Measurements from ENCODE around the gene TTC1. TPM values are rescaled to one million over a fixed set of nuclear protein-coding genes. Genes with fewer than 3 reads are reported as not detected.
"Not testable (repeated sequence)": the region's sequence is repeated elsewhere in the genome, so short reads cannot be mapped to it uniquely, and the experiment has no call there.

The TTC1 gene
- total RNA-seq, 2 experiments from 2014 or later, result 41.6 to 43.0 TPM

GRCh38 chr5:159976921-159977320, 32.0 kb upstream of the TTC1 start:
- Mint-ChIP-seq H3K27ac (no peak overlapping the region), H3K4me3 (no peak overlapping the region), H3K9me3 (no peaks in the 10 kb centered on the region), H3K36me3 (ENCODE audit: low read depth) (peaks cover 5% of the 10 kb centered on the region), H3K27me3 (peaks cover 52% of the 10 kb centered on the region), H3K4me1 (peaks cover 7% of the 10 kb centered on the region)
- DNase-seq, result no peak
- ChIA-PET POLR2A (no interaction called here), CTCF (no interaction called here)

- DNase-seq, result no peak
- Mint-ChIP-seq H3K36me3 (ENCODE audit: low read depth) (no peaks in the 10 kb centered on the region), H3K9me3 (no peaks in the 10 kb centered on the region), H3K27ac (no peak overlapping the region), H3K4me1 (no peaks in the 10 kb centered on the region), H3K4me3 (no peak overlapping the region), H3K27me3 (peaks cover 44% of the 10 kb centered on the region)
- CTCF ChIA-PET, result interaction anchor here (0.6 to 1.0 kb wide), 2 partner anchors 9 to 443 kb away, joined by 3 to 4 read pairs; no protein-coding TSS in a partner anchor
- POLR2A ChIA-PET, result no interaction called here
These were observed 30.6 kb upstream of the TTC1 start for GRCh38 chr5:159978358-159978757.

- ChIA-PET POLR2A (no interaction called here), CTCF (interaction anchor here (0.5 to 0.7 kb wide), 2 partner anchors 20 to 357 kb away, joined by 3 read pairs; no protein-coding TSS in a partner anchor)
- DNase-seq, result no peak
- Mint-ChIP-seq H3K27me3 (peaks cover 56% of the 10 kb centered on the region), H3K27ac (no peak overlapping the region), H3K4me1 (peaks cover 2% of the 10 kb centered on the region), H3K36me3 (ENCODE audit: low read depth) (no peaks in the 10 kb centered on the region), H3K9me3 (no peaks in the 10 kb centered on the region), H3K4me3 (no peak overlapping the region)
These were observed 26.3 kb upstream of the TTC1 start for GRCh38 chr5:159982421-159983173.

GRCh38 chr5:159987031-159987674, 21.8 kb upstream of the TTC1 start:
- CTCF ChIA-PET, result interaction anchor here (0.6 to 2.6 kb wide), 39 partner anchors 8 to 854 kb away, joined by 3 to 33 read pairs (median 4); partner anchors contain the start of gene TTC1
- POLR2A ChIA-PET, result interaction anchor here (0.8 to 1.1 kb wide), 3 partner anchors 9 to 542 kb away, joined by 3 to 4 read pairs (median 3); partner anchors contain the start of gene TTC1

GRCh38 chr5:159990506-159990905, 18.4 kb upstream of the TTC1 start:
- no peak overlapping the region for H3K4me3 Mint-ChIP-seq
- ChIA-PET CTCF (no interaction called here), POLR2A (no interaction called here)
- no peak overlapping the region for H3K27ac Mint-ChIP-seq
- peaks cover 50% of the 10 kb centered on the region for H3K27me3 Mint-ChIP-seq
- H3K9me3 Mint-ChIP-seq, result peaks cover 3% of the 10 kb centered on the region
- no peak for DNase-seq
- no peaks in the 10 kb centered on the region for H3K36me3 Mint-ChIP-seq (ENCODE audit: low read depth)
- H3K4me1 Mint-ChIP-seq, result peaks cover 2% of the 10 kb centered on the region

More at GRCh38 chr5:159987031-159987674, 21.8 kb upstream of the TTC1 start:
- H3K27me3 Mint-ChIP-seq, result peaks cover 64% of the 10 kb centered on the region
- H3K27ac Mint-ChIP-seq, result no peak overlapping the region
- peaks cover 2% of the 10 kb centered on the region for H3K4me1 Mint-ChIP-seq
- no peaks in the 10 kb centered on the region for H3K9me3 Mint-ChIP-seq
- peak overlapping the region; percentile 31 for H3K4me3 Mint-ChIP-seq
- H3K36me3 Mint-ChIP-seq (ENCODE audit: low read depth), result no peaks in the 10 kb centered on the region
- DNase-seq, result peak; percentile 78

- CTCF ChIA-PET, result interaction anchor here (1.3 kb wide), 2 partner anchors 29 to 836 kb away, joined by 3 to 4 read pairs; no protein-coding TSS in a partner anchor
- Mint-ChIP-seq H3K4me3 (no peak overlapping the region), H3K9me3 (peaks cover 3% of the 10 kb centered on the region), H3K36me3 (ENCODE audit: low read depth) (no peaks in the 10 kb centered on the region), H3K27me3 (peaks cover 34% of the 10 kb centered on the region), H3K27ac (no peak overlapping the region), H3K4me1 (no peaks in the 10 kb centered on the region)
- no peak for DNase-seq
- POLR2A ChIA-PET, result no interaction called here
These were observed 16.4 kb upstream of the TTC1 start for GRCh38 chr5:159992566-159992965.

- Mint-ChIP-seq H3K27ac (no peak overlapping the region), H3K4me3 (no peak overlapping the region), H3K4me1 (no peaks in the 10 kb centered on the region), H3K36me3 (ENCODE audit: low read depth) (no peaks in the 10 kb centered on the region), H3K9me3 (peaks cover 3% of the 10 kb centered on the region), H3K27me3 (peaks cover 28% of the 10 kb centered on the region)
- no peak for DNase-seq
- CTCF ChIA-PET, result interaction anchor here (1.3 kb wide), 1 partner anchor 29 kb away, joined by 4 read pairs; no protein-coding TSS in a partner anchor
- POLR2A ChIA-PET, result no interaction called here
These were observed 15.7 kb upstream of the TTC1 start for GRCh38 chr5:159993194-159993593.

- Mint-ChIP-seq H3K27ac (no peak overlapping the region), H3K4me1 (no peaks in the 10 kb centered on the region), H3K36me3 (ENCODE audit: low read depth) (no peaks in the 10 kb centered on the region), H3K4me3 (no peak overlapping the region), H3K27me3 (peaks cover 24% of the 10 kb centered on the region), H3K9me3 (peaks cover 3% of the 10 kb centered on the region)
- no peak for DNase-seq
- ChIA-PET CTCF (no interaction called here), POLR2A (interaction anchor here (0.9 kb wide), 1 partner anchor 9 kb away, joined by 3 read pairs; no protein-coding TSS in a partner anchor)
These were observed 13.0 kb upstream of the TTC1 start for GRCh38 chr5:159995907-159996306.

GRCh38 chr5:160001457-160001856, 7.5 kb upstream of the TTC1 start:
- Mint-ChIP-seq H3K9me3 (no peaks in the 10 kb centered on the region), H3K27ac (no peak overlapping the region), H3K27me3 (peaks cover 19% of the 10 kb centered on the region), H3K4me1 (no peaks in the 10 kb centered on the region), H3K4me3 (no peak overlapping the region), H3K36me3 (ENCODE audit: low read depth) (no peaks in the 10 kb centered on the region)
- DNase-seq, result no peak
- POLR2A ChIA-PET, result no interaction called here
- CTCF ChIA-PET, result interaction anchor here (0.6 to 2.0 kb wide), 2 partner anchors 20 to 215 kb away, joined by 3 to 4 read pairs; no protein-coding TSS in a partner anchor

- Mint-ChIP-seq H3K27me3 (peaks cover 3% of the 10 kb centered on the region), H3K4me3 (no peak overlapping the region), H3K4me1 (peaks cover 27% of the 10 kb centered on the region), H3K36me3 (ENCODE audit: low read depth) (peaks cover 19% of the 10 kb centered on the region), H3K27ac (no peak overlapping the region), H3K9me3 (no peaks in the 10 kb centered on the region)
- DNase-seq, result no peak
- ChIA-PET POLR2A (interaction anchor here (3.0 kb wide), 1 partner anchor 14 kb away, joined by 18 read pairs; no protein-coding TSS in a partner anchor), CTCF (interaction anchor here (2.3 to 3.7 kb wide), 2 partner anchors 13 to 20 kb away, joined by 12 to 41 read pairs; no protein-coding TSS in a partner anchor)
These were observed 1.4 kb upstream of the TTC1 start for GRCh38 chr5:160007514-160007913.

- H3K9me3 Mint-ChIP-seq, DNase-seq, H3K4me3 Mint-ChIP-seq, H3K27me3 Mint-ChIP-seq, H3K27ac Mint-ChIP-seq: not testable (repeated sequence)
- Mint-ChIP-seq H3K36me3 (ENCODE audit: low read depth) (peaks cover 24% of the 10 kb centered on the region), H3K4me1 (peaks cover 27% of the 10 kb centered on the region)
- CTCF ChIA-PET, result interaction anchor here (0.9 to 3.7 kb wide), 4 partner anchors 12 to 21 kb away, joined by 3 to 41 read pairs (median 9); no protein-coding TSS in a partner anchor
- POLR2A ChIA-PET, result interaction anchor here (0.8 to 3.0 kb wide), 9 partner anchors 13 to 801 kb away, joined by 3 to 18 read pairs (median 4); partner anchors contain the start of genes PWWP2A and UBLCP1
These were observed 436 bp upstream of the TTC1 start for GRCh38 chr5:160008529-160008876.

- DNase-seq, result no peak
- peak overlapping the region; percentile 95 for H3K27ac Mint-ChIP-seq
- ChIA-PET POLR2A (interaction anchor here (0.9 to 3.0 kb wide), 9 partner anchors 12 to 802 kb away, joined by 3 to 18 read pairs (median 4); partner anchors contain the start of gene PWWP2A), CTCF (interaction anchor here (0.9 to 3.7 kb wide), 3 partner anchors 11 to 22 kb away, joined by 3 to 41 read pairs (median 6); no protein-coding TSS in a partner anchor)
- peaks cover 27% of the 10 kb centered on the region for H3K4me1 Mint-ChIP-seq
- peak overlapping the region; percentile 89 for H3K4me3 Mint-ChIP-seq
- no peaks in the 10 kb centered on the region for H3K27me3 Mint-ChIP-seq
- no peaks in the 10 kb centered on the region for H3K9me3 Mint-ChIP-seq
- H3K36me3 Mint-ChIP-seq (ENCODE audit: low read depth), result peaks cover 24% of the 10 kb centered on the region
These were observed 651 bp downstream of the TTC1 start for GRCh38 chr5:160009591-160009989.

GRCh38 chr5:160011471-160011870, 2.5 kb downstream of the TTC1 start:
- Mint-ChIP-seq H3K27me3 (no peaks in the 10 kb centered on the region), H3K4me1 (peaks cover 27% of the 10 kb centered on the region), H3K4me3 (no peak overlapping the region), H3K9me3 (no peaks in the 10 kb centered on the region), H3K27ac (no peak overlapping the region), H3K36me3 (ENCODE audit: low read depth) (peaks cover 24% of the 10 kb centered on the region)
- ChIA-PET POLR2A (interaction anchor here (1.1 to 1.2 kb wide), 2 partner anchors 14 to 237 kb away, joined by 3 to 5 read pairs; no protein-coding TSS in a partner anchor), CTCF (interaction anchor here (0.8 to 3.0 kb wide), 3 partner anchors 10 to 380 kb away, joined by 3 to 20 read pairs (median 3); no protein-coding TSS in a partner anchor)
- no peak for DNase-seq

Measured in activated CD4-positive, alpha-beta memory T cell treated with anti-CD3 and anti-CD28 coated beads, Interleukin-2, amount 10 ng/mL, durations not matched to agents 7 days and 5 days (primary cell).